GM12873 (cell line): ENCODE results near the gene SRSF5.

ENCODE experiments used
- CTCF ChIP-seq: IDR thresholded peaks from 2 replicates; pipeline ENCODE4 v1.5.1; 2012; ENCODE audit warnings: low read depth, mild to moderate bottlenecking, moderate library complexity, low read length, control low read depth; ENCODE audit not compliant: insufficient read depth; ENCODE audit errors: missing control alignments

The SRSF5 gene

GRCh38 chr14:69772082-69773017 is 5.4 kb downstream of the SRSF5 start:
- no peak for TF ChIP-seq CTCF

GRCh38 chr14:69773571-69774276 is 6.8 kb downstream of the SRSF5 start:
- TF ChIP-seq CTCF, result no peak

GRCh38 chr14:69775012-69775411 is 8.1 kb downstream of the SRSF5 start:
- TF ChIP-seq CTCF, result no peak

GRCh38 chr14:69776875-69777453 is 10.0 kb downstream of the SRSF5 start:
- no peak for TF ChIP-seq CTCF

- no peak for TF ChIP-seq CTCF
Measured at GRCh38 chr14:69779088-69779487, 12.1 kb downstream of the SRSF5 start.

- TF ChIP-seq CTCF, result no peak
Measured at GRCh38 chr14:69780092-69780491, 13.2 kb downstream of the SRSF5 start.

- TF ChIP-seq CTCF, result no peak
Measured at GRCh38 chr14:69780952-69781351, 14.0 kb downstream of the SRSF5 start.
